Ramos (cell line): ENCODE results near the gene ABHD8.
"Not testable (repeated sequence)": the region's sequence is repeated elsewhere in the genome, so short reads cannot be mapped to it uniquely, and the experiment has no call there.

ENCODE experiments used
- in situ Hi-C: fragments of 300-500 bp; cut with MboI; formaldehyde crosslinking; loops from one replicate; pipeline ENCODE4 v1.14.3; 2022; ENCODE audit warnings: low sequenced_read_pairs; ENCODE audit not compliant: unreplicated experiment

The ABHD8 gene

GRCh38 chr19:17275441-17276175 is 27.6 kb downstream of the ABHD8 start:
- in situ Hi-C loops = no loop called here

- in situ Hi-C loops = not testable (repeated sequence)
Measured at GRCh38 chr19:17274892-17275291, 28.3 kb downstream of the ABHD8 start.

- in situ Hi-C loops = no loop called here
Measured at GRCh38 chr19:17268754-17269153, 34.5 kb downstream of the ABHD8 start.

- in situ Hi-C loops = no loop called here
Measured at GRCh38 chr19:17266975-17267788, 36.0 kb downstream of the ABHD8 start, which contains the start of gene BABAM1. TSS of gene BABAM1 (plus strand) at chr19:17267443. CDS start at chr19:17268807, 1,364 bp downstream.

- in situ Hi-C loops = no loop called here
Measured at GRCh38 chr19:17266589-17266974, 36.6 kb downstream of the ABHD8 start.

- in situ Hi-C loops = no loop called here
Measured at GRCh38 chr19:17266026-17266425, 37.2 kb downstream of the ABHD8 start.

GRCh38 chr19:17264641-17264979 is 38.6 kb downstream of the ABHD8 start, which contains the start of gene USHBP1:
TSS of gene USHBP1 (minus strand) at chr19:17264745. CDS start at chr19:17264299, 446 bp downstream.
- in situ Hi-C loops = no loop called here

- in situ Hi-C loops = no loop called here
Measured at GRCh38 chr19:17263712-17264640, 39.2 kb downstream of the ABHD8 start.

- in situ Hi-C loops = no loop called here
Measured at GRCh38 chr19:17262557-17262956, 40.7 kb downstream of the ABHD8 start.

- in situ Hi-C loops = no loop called here
Measured at GRCh38 chr19:17260842-17261325, 42.3 kb downstream of the ABHD8 start.

GRCh38 chr19:17259934-17260333 is 43.3 kb downstream of the ABHD8 start:
- in situ Hi-C loops = no loop called here

GRCh38 chr19:17259118-17259780 is 44.0 kb downstream of the ABHD8 start:
- in situ Hi-C loops = no loop called here

- in situ Hi-C loops = no loop called here
Measured at GRCh38 chr19:17256130-17256529, 47.1 kb downstream of the ABHD8 start.

- in situ Hi-C loops = no loop called here
Measured at GRCh38 chr19:17255150-17255621, 48.0 kb downstream of the ABHD8 start.

- in situ Hi-C loops = no loop called here
Measured at GRCh38 chr19:17254636-17255035, 48.6 kb downstream of the ABHD8 start.

- in situ Hi-C loops = no loop called here
Measured at GRCh38 chr19:17249887-17250548, 53.2 kb downstream of the ABHD8 start.

- in situ Hi-C loops = no loop called here
Measured at GRCh38 chr19:17248011-17248776, 55.0 kb downstream of the ABHD8 start.

GRCh38 chr19:17246681-17247425 is 56.4 kb downstream of the ABHD8 start:
- in situ Hi-C loops = no loop called here
